H9 (cell line): ENCODE results near the gene SLC52A3. TPM values are rescaled to one million over a fixed set of nuclear protein-coding genes. Genes with fewer than 3 reads are reported as not detected.

ENCODE experiments used
- DNase-seq: peaks from one replicate; pipeline ENCODE4 v3.0.0-alpha.2; 2017
- H2AFZ ChIP-seq: one replicate; pipeline ENCODE4 v1.6.1; 2013; ENCODE audit warnings: mild to moderate bottlenecking, low read length, control low read depth, moderate library complexity
- H2AK5ac ChIP-seq: 2 replicates; pipeline ENCODE4 v1.6.1; 2013; ENCODE audit warnings: low read length, control low read depth, mixed read lengths; ENCODE audit not compliant: insufficient read length
- H2BK120ac ChIP-seq: one replicate; pipeline ENCODE4 v1.6.1; 2013; ENCODE audit warnings: low read depth, mild to moderate bottlenecking, low read length, control low read depth, inconsistent platforms; ENCODE audit not compliant: poor library complexity, severe bottlenecking
- H2BK12ac ChIP-seq: 2 replicates; pipeline ENCODE4 v1.6.1; 2013; ENCODE audit warnings: low read length, control low read depth, mixed read lengths, low read depth; ENCODE audit not compliant: insufficient read length
- H2BK15ac ChIP-seq: 2 replicates; pipeline ENCODE4 v1.6.1; 2013; ENCODE audit warnings: low read depth, low read length, control low read depth
- H2BK20ac ChIP-seq: one replicate; pipeline ENCODE4 v1.6.1; 2013; ENCODE audit warnings: low read depth, mild to moderate bottlenecking, low read length, control low read depth, inconsistent platforms; ENCODE audit not compliant: poor library complexity, severe bottlenecking
- H2BK5ac ChIP-seq: 2 replicates; pipeline ENCODE4 v1.6.1; 2013; ENCODE audit warnings: low read length, control low read depth, mixed read lengths; ENCODE audit not compliant: insufficient read length
- H3K14ac ChIP-seq: 2 replicates; pipeline ENCODE4 v1.6.1; 2013; ENCODE audit warnings: low read length, control low read depth; ENCODE audit not compliant: insufficient read depth
- H3K18ac ChIP-seq: 2 replicates; pipeline ENCODE4 v1.6.1; 2013; ENCODE audit warnings: low read depth, mild to moderate bottlenecking, mixed read lengths, low read length, control low read depth; ENCODE audit not compliant: insufficient read length
- H3K23ac ChIP-seq: 2 replicates; pipeline ENCODE4 v1.6.1; 2013; ENCODE audit warnings: low read length, control low read depth, mixed read lengths, low read depth; ENCODE audit not compliant: insufficient read length
- H3K23me2 ChIP-seq: 2 replicates; pipeline ENCODE4 v1.6.1; 2013; ENCODE audit warnings: low read depth, mild to moderate bottlenecking, mixed read lengths, low read length, control low read depth; ENCODE audit not compliant: insufficient read length, poor library complexity, severe bottlenecking
- H3K27ac ChIP-seq: 2 replicates; pipeline ENCODE4 v1.5.1; 2013; ENCODE audit warnings: low read length, control low read depth, mixed read lengths, low read depth; ENCODE audit not compliant: insufficient read length
- H3K27me3 ChIP-seq: 2 replicates; pipeline ENCODE4 v1.6.1; 2013; ENCODE audit warnings: low read length, control low read depth, inconsistent platforms; ENCODE audit not compliant: insufficient read depth
- H3K4ac ChIP-seq: 2 replicates; pipeline ENCODE4 v1.6.1; 2013; ENCODE audit warnings: low read depth, mild to moderate bottlenecking, control low read depth, inconsistent platforms, low read length, moderate library complexity
- H3K4me1 ChIP-seq: 2 replicates; pipeline ENCODE4 v1.6.1; 2013; ENCODE audit warnings: low read length, control low read depth, inconsistent platforms; ENCODE audit not compliant: insufficient read depth
- H3K4me2 ChIP-seq: 2 replicates; pipeline ENCODE4 v1.6.1; 2013; ENCODE audit warnings: low read length, control low read depth, mixed read lengths; ENCODE audit not compliant: insufficient read length, insufficient read depth
- H3K56ac ChIP-seq: 2 replicates; pipeline ENCODE4 v1.6.1; 2013; ENCODE audit warnings: low read depth, mild to moderate bottlenecking, mixed read lengths, low read length, control low read depth; ENCODE audit not compliant: insufficient read length
- H3K79me1 ChIP-seq: 2 replicates; pipeline ENCODE4 v1.6.1; 2013; ENCODE audit warnings: low read depth, mild to moderate bottlenecking, moderate library complexity, low read length, control low read depth, inconsistent platforms; ENCODE audit not compliant: insufficient read depth, poor library complexity, severe bottlenecking
- H3K79me2 ChIP-seq: 2 replicates; pipeline ENCODE4 v1.6.1; 2013; ENCODE audit warnings: low read length, control low read depth, inconsistent platforms; ENCODE audit not compliant: insufficient read depth
- H3K9ac ChIP-seq: 2 replicates; pipeline ENCODE4 v1.6.1; 2013; ENCODE audit warnings: low read length, control low read depth, mixed read lengths; ENCODE audit not compliant: insufficient read length; ENCODE audit errors: extremely low read depth
- H3K9me3 ChIP-seq: one replicate; pipeline ENCODE4 v1.6.1; 2013; ENCODE audit warnings: low read depth, low read length, inconsistent platforms; ENCODE audit not compliant: control insufficient read depth
- H3T11ph ChIP-seq: one replicate; pipeline ENCODE4 v1.6.1; 2013; ENCODE audit warnings: mild to moderate bottlenecking, low read length, control low read depth, inconsistent platforms
- H4K20me1 ChIP-seq: one replicate; pipeline ENCODE4 v1.6.1; 2013; ENCODE audit not compliant: control insufficient read depth, insufficient read length, insufficient read depth
- H4K5ac ChIP-seq: 2 replicates; pipeline ENCODE4 v1.6.1; 2013; ENCODE audit warnings: low read depth, mild to moderate bottlenecking, mixed read lengths, low read length, control low read depth; ENCODE audit not compliant: insufficient read length
- H4K8ac ChIP-seq: replicated peaks from 2 replicates; pipeline ENCODE4 v1.6.1; 2013; ENCODE audit warnings: low read length, control low read depth, mixed read lengths, low read depth; ENCODE audit not compliant: insufficient read length
- H4K91ac ChIP-seq: 2 replicates; pipeline ENCODE4 v1.6.1; 2013; ENCODE audit warnings: low read depth, mild to moderate bottlenecking, moderate library complexity, mixed read lengths, low read length, control low read depth; ENCODE audit not compliant: insufficient read length
- H3K27ac Mint-ChIP-seq, 3 experiments: 2 replicates in 2 of 3; 3 replicates in 1 of 3; pipeline ENCODE4 v1.8.0; 2020 to 2021; ENCODE audit warnings: mixed read lengths in 3 of 3, mild to moderate bottlenecking in 1 of 3, moderate library complexity in 1 of 3
- H3K27me3 Mint-ChIP-seq: 2 replicates; pipeline ENCODE4 v1.8.0; 2021; ENCODE audit warnings: low read depth, mild to moderate bottlenecking, moderate library complexity, mixed read lengths
- H3K36me3 Mint-ChIP-seq, 3 experiments: 2 replicates in 2 of 3; 3 replicates in 1 of 3; pipeline ENCODE4 v1.8.0; 2020 to 2021; ENCODE audit warnings: low read depth in 3 of 3, mixed read lengths in 3 of 3; ENCODE audit not compliant: insufficient read depth in 1 of 3
- H3K4me1 Mint-ChIP-seq, 2 experiments: 2 replicates each; pipeline ENCODE4 v1.8.0; 2020; ENCODE audit warnings: mixed read lengths in 2 of 2
- H3K4me3 Mint-ChIP-seq, 2 experiments: 2 replicates in 1 of 2; 3 replicates in 1 of 2; pipeline ENCODE4 v1.8.0; 2020 to 2021; ENCODE audit warnings: mild to moderate bottlenecking in 2 of 2, mixed read lengths in 2 of 2, moderate library complexity in 1 of 2
- H3K9me3 Mint-ChIP-seq, 2 experiments: 2 replicates in 1 of 2; 3 replicates in 1 of 2; pipeline ENCODE4 v1.8.0; 2020; ENCODE audit warnings: mild to moderate bottlenecking in 2 of 2, mixed read lengths in 2 of 2, moderate library complexity in 1 of 2
- WGBS: extraction: QIAGEN DNeasy Blood & Tissue Kit; methylation state at CpG from one replicate; pipeline ENCODE4 v1.1.7; 2013; ENCODE audit warnings: missing lambda C conversion rate, low lambda C conversion rate, mixed read lengths; ENCODE audit not compliant: insufficient read length; ENCODE audit errors: extremely low coverage; 5-methylcytosine and 5-hydroxymethylcytosine counted together
- total RNA-seq: library from RNA; stranded (reverse); gene quantifications from 2 replicates; pipeline ENCODE4 v1.2.1, GENCODE V29; 2021
- TF ChIP-seq, protein P1 (sequence below): fragments of 200-600 bp; sonication (generic); conservative IDR thresholded peaks from 3 replicates; pipeline ENCODE4 v1.8.0; 2021; ENCODE audit warnings: antibody characterized with exemption, mild to moderate bottlenecking

Gene SLC52A3
- total RNA-seq, 1 experiment from 2014 or later, result 3.3 TPM

DNA sequence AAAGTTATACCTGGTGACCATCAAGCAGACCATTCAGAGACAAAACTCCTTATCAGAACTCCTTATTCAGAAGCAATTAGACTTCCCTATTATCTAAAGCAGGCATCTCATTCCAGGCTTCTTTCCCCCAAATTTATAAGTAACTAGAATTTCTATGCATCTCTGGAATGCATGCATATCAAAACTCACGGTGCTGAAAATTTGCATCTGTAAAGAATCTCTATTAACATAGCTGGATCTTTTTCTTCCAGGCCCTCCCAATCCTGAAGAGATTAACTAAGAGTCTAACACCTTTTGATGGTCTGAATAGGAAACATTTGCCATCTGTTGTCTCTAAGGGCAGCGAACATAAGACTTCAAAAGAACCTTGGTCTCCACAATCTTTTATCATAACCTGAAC lies 22.8 kb upstream of the SLC52A3 start:
- no peak overlapping the region for H4K91ac ChIP-seq
- peaks cover 9 to 28% (median 14%) of the 10 kb centered on the region in 3 experiments; a peak in 6 of 7 replicates for H3K36me3 Mint-ChIP-seq
- peaks cover 44 to 53% of the 10 kb centered on the region in 2 experiments for H3K4me1 Mint-ChIP-seq
- H3K9ac ChIP-seq, result no peak overlapping the region
- no peak overlapping the region for H2BK5ac ChIP-seq
- no peak overlapping the region for H3K56ac ChIP-seq
- no peak overlapping the region for H3K14ac ChIP-seq
- no peaks in the 10 kb centered on the region for H4K20me1 ChIP-seq
- no peaks in the 10 kb centered on the region for H3K23me2 ChIP-seq
- H3K27ac Mint-ChIP-seq, result peak overlapping the region; percentile 78 to 98 (median 94); a peak in 6 of 7 replicates
- peaks cover 6% of the 10 kb centered on the region for H3K27me3 Mint-ChIP-seq
- H2BK20ac ChIP-seq, result no peak overlapping the region
- H3K4me2 ChIP-seq, result no peak overlapping the region
- H3K18ac ChIP-seq, result no peak overlapping the region
- no peak overlapping the region for H2BK120ac ChIP-seq
- no peak overlapping the region for H2BK12ac ChIP-seq
- H3K27me3 ChIP-seq, result no peaks in the 10 kb centered on the region
- no peak overlapping the region for H4K8ac ChIP-seq
- H3K9me3 Mint-ChIP-seq, result peaks cover 30 to 41% of the 10 kb centered on the region in 2 experiments
- H3K4ac ChIP-seq, result no peak overlapping the region
- H3K4me1 ChIP-seq, result peaks cover 3% of the 10 kb centered on the region; the same call in 1 of the 2 replicates
- peak overlapping the region; percentile 5 to 40; a peak in 2 of 5 replicates for H3K4me3 Mint-ChIP-seq
- no peaks in the 10 kb centered on the region for H3K79me1 ChIP-seq
- no peak overlapping the region for H3K27ac ChIP-seq
- no peak overlapping the region for H2AK5ac ChIP-seq
- no CpG with 5 or more reads among the region's 2 CpGs for WGBS
- no peaks in the 10 kb centered on the region for H3K79me2 ChIP-seq
- TF ChIP-seq, protein P1, sequence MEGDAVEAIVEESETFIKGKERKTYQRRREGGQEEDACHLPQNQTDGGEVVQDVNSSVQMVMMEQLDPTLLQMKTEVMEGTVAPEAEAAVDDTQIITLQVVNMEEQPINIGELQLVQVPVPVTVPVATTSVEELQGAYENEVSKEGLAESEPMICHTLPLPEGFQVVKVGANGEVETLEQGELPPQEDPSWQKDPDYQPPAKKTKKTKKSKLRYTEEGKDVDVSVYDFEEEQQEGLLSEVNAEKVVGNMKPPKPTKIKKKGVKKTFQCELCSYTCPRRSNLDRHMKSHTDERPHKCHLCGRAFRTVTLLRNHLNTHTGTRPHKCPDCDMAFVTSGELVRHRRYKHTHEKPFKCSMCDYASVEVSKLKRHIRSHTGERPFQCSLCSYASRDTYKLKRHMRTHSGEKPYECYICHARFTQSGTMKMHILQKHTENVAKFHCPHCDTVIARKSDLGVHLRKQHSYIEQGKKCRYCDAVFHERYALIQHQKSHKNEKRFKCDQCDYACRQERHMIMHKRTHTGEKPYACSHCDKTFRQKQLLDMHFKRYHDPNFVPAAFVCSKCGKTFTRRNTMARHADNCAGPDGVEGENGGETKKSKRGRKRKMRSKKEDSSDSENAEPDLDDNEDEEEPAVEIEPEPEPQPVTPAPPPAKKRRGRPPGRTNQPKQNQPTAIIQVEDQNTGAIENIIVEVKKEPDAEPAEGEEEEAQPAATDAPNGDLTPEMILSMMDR, result no peak
- H3K23ac ChIP-seq, result no peak overlapping the region
- no peak overlapping the region for H3T11ph ChIP-seq
- no peak for DNase-seq
- H2AFZ ChIP-seq, result no peak overlapping the region
- peaks cover 22% of the 10 kb centered on the region for H3K9me3 ChIP-seq
- no peak overlapping the region for H2BK15ac ChIP-seq
- H4K5ac ChIP-seq, result no peak overlapping the region
